ENCODE measurements around the gene GPC6. TPM values are rescaled to one million over a fixed set of nuclear protein-coding genes. Genes with fewer than 3 reads are reported as not detected.

Gene GPC6
- total RNA-seq, 1 donor from 2014 or later: 5.5 TPM

- no peaks in the 10 kb centered on the region for H3K36me3 ChIP-seq (ENCODE audit: control insufficient read depth, insufficient read depth, low read length)
- no peak overlapping the region for H3K4me3 ChIP-seq (ENCODE audit: low read depth, low read length)
- no peaks in the 10 kb centered on the region for H3K27me3 ChIP-seq (ENCODE audit: control insufficient read depth, insufficient read depth, low read length)
- DNase-seq (ENCODE audit: low read depth) (no peak), FAIRE-seq (no peak)
- no peak for TF ChIP-seq CTCF (IDR thresholded peaks at IDR 0.05; ENCODE audit: insufficient read depth, low read length, severe bottlenecking)
Measured at GRCh38 chr13:94174009-94174408, 947.4 kb downstream of the GPC6 start.

GRCh38 chr13:94175076-94175475 lies 948.5 kb downstream of the GPC6 start:
- DNase-seq (ENCODE audit: low read depth) (no peak), FAIRE-seq (no peak)
- H3K36me3 ChIP-seq (ENCODE audit: control insufficient read depth, insufficient read depth, low read length): no peaks in the 10 kb centered on the region
- H3K27me3 ChIP-seq (ENCODE audit: control insufficient read depth, insufficient read depth, low read length): no peaks in the 10 kb centered on the region
- H3K4me3 ChIP-seq (ENCODE audit: low read depth, low read length): no peak overlapping the region
- TF ChIP-seq CTCF (IDR thresholded peaks at IDR 0.05; ENCODE audit: insufficient read depth, low read length, severe bottlenecking): no peak

GRCh38 chr13:94176561-94176960 lies 950.0 kb downstream of the GPC6 start:
- DNase-seq (ENCODE audit: low read depth): no peak
- no peak for TF ChIP-seq CTCF (IDR thresholded peaks at IDR 0.05; ENCODE audit: insufficient read depth, low read length, severe bottlenecking)
- FAIRE-seq: no peak
- H3K27me3 ChIP-seq (ENCODE audit: control insufficient read depth, insufficient read depth, low read length): no peaks in the 10 kb centered on the region
- no peak overlapping the region for H3K4me3 ChIP-seq (ENCODE audit: low read depth, low read length)
- no peaks in the 10 kb centered on the region for H3K36me3 ChIP-seq (ENCODE audit: control insufficient read depth, insufficient read depth, low read length)

- Histone ChIP-seq H3K36me3 (ENCODE audit: control insufficient read depth, insufficient read depth, low read length) (no peaks in the 10 kb centered on the region), H3K4me3 (ENCODE audit: low read depth, low read length) (no peak overlapping the region), H3K27me3 (ENCODE audit: control insufficient read depth, insufficient read depth, low read length) (no peaks in the 10 kb centered on the region)
- DNase-seq (ENCODE audit: low read depth) (no peak), FAIRE-seq (no peak)
- no peak for TF ChIP-seq CTCF (IDR thresholded peaks at IDR 0.05; ENCODE audit: insufficient read depth, low read length, severe bottlenecking)
Measured at GRCh38 chr13:94177041-94177440, 950.4 kb downstream of the GPC6 start.

GRCh38 chr13:94178625-94179244 lies 952.1 kb downstream of the GPC6 start:
- DNase-seq (ENCODE audit: low read depth) (no peak), FAIRE-seq (no peak)
- no peaks in the 10 kb centered on the region for H3K27me3 ChIP-seq (ENCODE audit: control insufficient read depth, insufficient read depth, low read length)
- TF ChIP-seq CTCF (IDR thresholded peaks at IDR 0.05; ENCODE audit: insufficient read depth, low read length, severe bottlenecking): no peak
- no peak overlapping the region for H3K4me3 ChIP-seq (ENCODE audit: low read depth, low read length)
- no peaks in the 10 kb centered on the region for H3K36me3 ChIP-seq (ENCODE audit: control insufficient read depth, insufficient read depth, low read length)
